ENCODE results near the gene NR2C1.

Gene NR2C1

DNA sequence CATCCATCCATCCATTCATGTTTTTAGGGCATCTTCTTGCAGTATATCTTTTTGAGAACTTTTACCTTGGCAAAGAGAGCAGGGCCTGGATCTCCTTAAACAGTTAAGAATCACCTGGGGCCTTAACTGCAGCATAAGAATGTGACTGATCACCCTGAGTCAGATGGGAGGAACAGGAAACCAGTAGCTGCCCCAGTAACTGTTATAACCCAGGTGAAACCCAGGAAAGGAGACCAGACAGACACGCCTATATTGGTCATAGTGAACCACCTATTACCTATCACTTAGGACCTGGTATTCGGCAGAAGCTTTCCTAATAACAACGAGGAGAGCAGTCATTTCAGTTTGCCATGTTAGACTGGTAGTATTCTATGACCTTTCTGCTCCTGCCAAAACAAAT, 43.4 kb upstream of the NR2C1 start (continued):
- TF ChIP-seq ZBTB44 (tag by site-specific recombination; IDR thresholded peaks at IDR 0.05) (no peak), ZSCAN16 (tag by site-specific recombination; IDR thresholded peaks at IDR 0.05) (no peak)

DNA sequence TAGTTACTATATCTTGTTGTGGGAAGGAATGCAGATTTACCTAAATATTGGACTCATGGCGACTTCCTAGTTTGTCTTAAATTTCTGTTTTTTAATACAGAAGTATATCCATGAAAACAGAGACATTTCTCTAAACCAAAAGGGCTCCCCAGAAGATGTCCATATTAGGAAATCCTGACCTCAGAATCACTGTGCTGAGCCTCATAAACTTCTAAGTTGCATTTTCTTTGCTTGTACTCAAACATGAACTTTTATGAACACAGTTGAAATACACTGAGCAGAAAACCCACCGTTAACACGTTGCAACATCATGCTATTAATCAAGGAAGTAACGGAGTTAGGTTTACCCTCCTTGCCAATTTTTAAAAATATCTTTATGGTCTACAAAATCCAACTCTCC, 42.9 kb upstream of the NR2C1 start:
- H3K9me3 ChIP-seq (ENCODE audit: control insufficient read depth, insufficient read depth, low read depth, low read length) = no peaks in the 10 kb centered on the region
- ChIA-PET POLR2A (interaction anchor here (1.5 kb wide), 1 partner anchor 418 kb away, joined by 4 read pairs; no protein-coding TSS in a partner anchor), CTCF (interaction anchor here (0.9 to 3.9 kb wide), 9 partner anchors 12 to 700 kb away, joined by 3 to 54 read pairs (median 6); partner anchors contain the start of gene NR2C1)
- no peak overlapping the region for H3K4me3 ChIP-seq (ENCODE audit: low read depth, low read length)
- H3K36me3 ChIP-seq (ENCODE audit: control insufficient read depth in 2 of 2, insufficient read depth in 1 of 2, low read length in 2 of 2) = no peaks in the 10 kb centered on the region; a peak in 1 of 3 replicates
- no peaks in the 10 kb centered on the region for H3K4me1 ChIP-seq (ENCODE audit: control insufficient read depth, insufficient read depth, low read length)
- TF ChIP-seq ZNF549 (tag by site-specific recombination; IDR thresholded peaks at IDR 0.05) (no peak), ZNF571 (tag by site-specific recombination; IDR thresholded peaks at IDR 0.05) (no peak), KLF8 (tag by site-specific recombination; IDR thresholded peaks at IDR 0.05) (no peak), ZNF175 (tag by site-specific recombination; IDR thresholded peaks at IDR 0.05) (no peak), ZNF76 (tag by site-specific recombination; IDR thresholded peaks at IDR 0.05; ENCODE audit: borderline replicate concordance, low read depth) (no peak), ZNF776 (tag by site-specific recombination; IDR thresholded peaks at IDR 0.05; ENCODE audit: borderline replicate concordance) (no peak), ZNF701 (tag by site-specific recombination; IDR thresholded peaks at IDR 0.05) (no peak)
- H3K27ac ChIP-seq (ENCODE audit: extremely low read depth, low read depth, low read length) = no peak overlapping the region

DNA sequence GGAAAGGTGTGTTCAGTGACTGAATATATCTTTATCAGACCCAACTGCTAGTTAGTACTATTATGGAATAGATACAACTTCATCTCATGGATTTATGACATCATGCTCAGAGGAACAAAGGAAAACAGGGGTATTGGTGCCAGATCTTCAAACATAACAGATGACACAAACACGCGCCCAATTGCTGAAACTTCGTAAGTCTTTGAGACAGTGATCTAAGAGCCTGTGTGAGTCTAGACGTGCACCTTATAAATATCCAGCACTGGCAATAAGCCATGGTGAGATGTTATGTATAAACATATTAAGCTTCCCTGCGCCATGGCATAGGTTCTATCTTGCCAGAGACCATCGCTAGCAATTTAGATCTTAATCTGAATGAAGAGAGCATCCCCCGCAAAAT, 42.2 kb upstream of the NR2C1 start:
- CTCF ChIA-PET = interaction anchor here (0.7 to 3.9 kb wide), 6 partner anchors 11 to 701 kb away, joined by 3 to 54 read pairs (median 6); no protein-coding TSS in a partner anchor
- TF ChIP-seq ZNF211 (tag by site-specific recombination; IDR thresholded peaks at IDR 0.05; ENCODE audit: low read depth) = no peak
- TF ChIP-seq ZNF629 (tag by site-specific recombination; IDR thresholded peaks at IDR 0.05) = 0 out of 2 replicates have a peak, but pooled peaks have one; percentile 25
- no peak for TF ChIP-seq ZNF239 (tag by site-specific recombination; IDR thresholded peaks at IDR 0.05)
- TF ChIP-seq ZNF701 (tag by site-specific recombination; IDR thresholded peaks at IDR 0.05) = no peak
- TF ChIP-seq ZBTB21 (tag by site-specific recombination; IDR thresholded peaks at IDR 0.05) = peak; percentile 36; the same call in 1 of the 2 replicates
- TF ChIP-seq ZFP3 (tag by site-specific recombination; IDR thresholded peaks at IDR 0.05; ENCODE audit: low read depth) = no peak
- 0 out of 2 replicates have a peak, but pooled peaks have one; percentile 16 for TF ChIP-seq ZNF843 (tag by site-specific recombination; IDR thresholded peaks at IDR 0.05)
- no peak for TF ChIP-seq ZNF404 (tag by site-specific recombination; IDR thresholded peaks at IDR 0.05)
- TF ChIP-seq ZNF549 (tag by site-specific recombination; IDR thresholded peaks at IDR 0.05) = peak; percentile 42; the same call in 1 of the 2 replicates
- 0 out of 2 replicates have a peak, but pooled peaks have one; percentile 31 for TF ChIP-seq ATF2 (tag by site-specific recombination; IDR thresholded peaks at IDR 0.05; ENCODE audit: low read depth)
- no peak for TF ChIP-seq ZNF335 (tag by site-specific recombination; conservative IDR thresholded peaks at IDR 0.05)
- TF ChIP-seq ZIC2 (tag by site-specific recombination; IDR thresholded peaks at IDR 0.05) = no peak
- POLR2A ChIA-PET = no interaction called here

More for the DNA sequence above, 42.2 kb upstream of the NR2C1 start:
- Histone ChIP-seq H3K4me3 (ENCODE audit: low read depth, low read length) (no peak overlapping the region), H3K36me3 (ENCODE audit: control insufficient read depth in 2 of 2, insufficient read depth in 1 of 2, low read length in 2 of 2) (no peaks in the 10 kb centered on the region; a peak in 1 of 3 replicates), H3K9me3 (ENCODE audit: control insufficient read depth, insufficient read depth, low read depth, low read length) (no peaks in the 10 kb centered on the region), H3K27ac (ENCODE audit: extremely low read depth, low read depth, low read length) (no peak overlapping the region), H3K4me1 (ENCODE audit: control insufficient read depth, insufficient read depth, low read length) (no peaks in the 10 kb centered on the region)

Measured in HEK293 (cell line).